ENCODE data around the gene IPP.

- no peak for TF ChIP-seq ZBTB7A (IDR thresholded peaks at IDR 0.05; ENCODE audit: low read depth)
- TF ChIP-seq MAX (IDR thresholded peaks at IDR 0.05): no peak
- no peak for TF ChIP-seq REST (IDR thresholded peaks at IDR 0.05; ENCODE audit: low read depth)
- no peak for TF ChIP-seq NFIC (IDR thresholded peaks at IDR 0.05)
- no peak for TF ChIP-seq RAD21 (IDR thresholded peaks at IDR 0.05; ENCODE audit: low read depth)
- TF ChIP-seq TAF1 (IDR thresholded peaks at IDR 0.05; ENCODE audit: low read depth): no peak
- no peak for TF ChIP-seq TEAD4 (IDR thresholded peaks at IDR 0.05)
- TF ChIP-seq EGR1 (IDR thresholded peaks at IDR 0.05): no peak
- TF ChIP-seq EP300 (IDR thresholded peaks at IDR 0.05; ENCODE audit: borderline replicate concordance): no peak
- no peak for TF ChIP-seq CREB1 (IDR thresholded peaks at IDR 0.05; ENCODE audit: low read depth)
- no peak for TF ChIP-seq YY1 (IDR thresholded peaks at IDR 0.05; ENCODE audit: low read depth)
Measured at GRCh38 chr1:45684402-45684801, 66.1 kb downstream of the IPP start.
